Liver (tissue), 9 donors: ENCODE data around the gene ADRA1B. TPM values are rescaled to one million over a fixed set of nuclear protein-coding genes. Genes with fewer than 3 reads are reported as not detected.

Experiments
- DNase-seq: peaks from one replicate; pipeline ENCODE4 v3.0.0-alpha.2; 2017; ENCODE audit warnings: low spot score
- H3K27ac ChIP-seq, 2 donors: one replicate each; pipeline ENCODE4 v1.7.0; 2013; ENCODE audit warnings: inconsistent platforms in 2 of 2, low read length in 2 of 2, control low read depth in 1 of 2, low read depth in 1 of 2, mild to moderate bottlenecking in 1 of 2
- H3K27me3 ChIP-seq, 4 donors: one replicate each; pipeline versions ENCODE4 v1.6.1 to v1.7.0; 2013; ENCODE audit warnings: low read length in 3 of 4, inconsistent platforms in 1 of 4, mild to moderate bottlenecking in 1 of 4, moderate library complexity in 1 of 4; ENCODE audit not compliant: control insufficient read depth in 4 of 4, insufficient read depth in 4 of 4
- H3K36me3 ChIP-seq, 4 donors: one replicate each; pipeline versions ENCODE4 v1.6.1 to v1.7.0; 2013; ENCODE audit warnings: low read length in 3 of 4, mild to moderate bottlenecking in 3 of 4, low read depth in 1 of 4, moderate library complexity in 1 of 4; ENCODE audit not compliant: control insufficient read depth in 4 of 4, insufficient read depth in 3 of 4
- H3K4me1 ChIP-seq, 4 donors: one replicate each; pipeline versions ENCODE4 v1.6.1 to v1.7.0; 2013; ENCODE audit warnings: low read length in 3 of 4, mild to moderate bottlenecking in 3 of 4, moderate library complexity in 1 of 4; ENCODE audit not compliant: control insufficient read depth in 4 of 4, insufficient read depth in 4 of 4
- H3K4me3 ChIP-seq, 3 donors: one replicate each; pipeline versions ENCODE4 v1.6.1 to v1.7.0; 2013; ENCODE audit warnings: low read length in 3 of 3, control low read depth in 1 of 3, low read depth in 1 of 3, mild to moderate bottlenecking in 1 of 3
- H3K9ac ChIP-seq, 2 donors: one replicate each; pipeline ENCODE4 v1.7.0; 2013; ENCODE audit warnings: low read length in 2 of 2, mild to moderate bottlenecking in 2 of 2, moderate library complexity in 2 of 2, control low read depth in 1 of 2, low read depth in 1 of 2
- H3K9me3 ChIP-seq, 4 donors: one replicate each; pipeline versions ENCODE4 v1.6.1 to v1.7.0; 2013; ENCODE audit warnings: low read length in 3 of 4; ENCODE audit not compliant: control insufficient read depth in 4 of 4
- EGR1 ChIP-seq, 2 donors: IDR thresholded peaks; 2 replicates each; pipeline ENCODE4 v1.6.1; 2016 to 2018; ENCODE audit warnings: antibody characterized with exemption in 2 of 2, low read depth in 2 of 2
- FOXA1 ChIP-seq: IDR thresholded peaks from 2 replicates; pipeline ENCODE4 v1.6.1; 2016; ENCODE audit warnings: antibody characterized with exemption
- FOXA2 ChIP-seq: IDR thresholded peaks from 2 replicates; pipeline ENCODE4 v1.6.1; 2016; ENCODE audit warnings: antibody characterized with exemption
- GABPA ChIP-seq, 2 donors: IDR thresholded peaks in 1 of 2; conservative IDR thresholded peaks in 1 of 2; 2 replicates each; pipeline ENCODE4 v1.6.1; 2016; ENCODE audit warnings: antibody characterized with exemption in 2 of 2, mild to moderate bottlenecking in 1 of 2, moderate library complexity in 1 of 2
- HNF4A ChIP-seq, 2 donors: conservative IDR thresholded peaks; 2 replicates each; pipeline ENCODE4 v1.6.1; 2016; ENCODE audit warnings: antibody characterized with exemption in 2 of 2, mild to moderate bottlenecking in 2 of 2
- HNF4G ChIP-seq: IDR thresholded peaks from 2 replicates; pipeline ENCODE4 v1.6.1; 2016; ENCODE audit warnings: antibody characterized with exemption
- JUND ChIP-seq, 2 donors: IDR thresholded peaks; 2 replicates each; pipeline ENCODE4 v1.6.1; 2016; ENCODE audit warnings: antibody characterized with exemption in 2 of 2
- MAX ChIP-seq: IDR thresholded peaks from 2 replicates; pipeline ENCODE4 v1.6.1; 2016; ENCODE audit warnings: antibody characterized with exemption
- NR2F2 ChIP-seq: IDR thresholded peaks from 2 replicates; pipeline ENCODE4 v1.6.1; 2016; ENCODE audit warnings: antibody characterized with exemption
- RAD21 ChIP-seq, 2 donors: IDR thresholded peaks; 2 replicates each; pipeline ENCODE4 v1.6.1; 2016; ENCODE audit warnings: antibody characterized with exemption in 2 of 2, mild to moderate bottlenecking in 2 of 2
- RXRA ChIP-seq, 2 donors: IDR thresholded peaks; 2 replicates each; pipeline ENCODE4 v1.6.1; 2017 to 2018; ENCODE audit warnings: antibody characterized with exemption in 2 of 2, mild to moderate bottlenecking in 1 of 2
- SP1 ChIP-seq: IDR thresholded peaks from 2 replicates; pipeline ENCODE4 v1.6.1; 2018; ENCODE audit warnings: antibody characterized with exemption, mild to moderate bottlenecking
- TAF1 ChIP-seq: conservative IDR thresholded peaks from 2 replicates; pipeline ENCODE4 v1.6.1; 2016; ENCODE audit warnings: antibody characterized with exemption, mild to moderate bottlenecking
- YY1 ChIP-seq: IDR thresholded peaks from 2 replicates; pipeline ENCODE4 v1.6.1; 2016; ENCODE audit warnings: antibody characterized with exemption, mild to moderate bottlenecking
- ZBTB33 ChIP-seq: IDR thresholded peaks from 2 replicates; pipeline ENCODE4 v1.6.1; 2016; ENCODE audit warnings: antibody characterized with exemption
- WGBS: extraction: QIAGEN DNeasy Blood & Tissue Kit; methylation state at CpG from one replicate; pipeline ENCODE4 v1.1.7; 2013; 5-methylcytosine and 5-hydroxymethylcytosine counted together
- polyA plus RNA-seq, 2 donors: library from polyadenylated mRNA; stranded (reverse) in 1 of 2; unstranded in 1 of 2; fragments of 200-250 nt in 1 of 2; fragments of >200 nt in 1 of 2; fragmentation: Nextera tagmentation in 1 of 2; extraction: Ambion mirVana in 1 of 2; gene quantifications; one replicate each; pipeline versions ENCODE4 v1.2.1 to v1.2.3, GENCODE V29; 2013 to 2015
- total RNA-seq, 2 donors: library from RNA; depleted of rRNA; stranded (reverse); fragments of >200 nt; gene quantifications; one replicate each; pipeline ENCODE4 v1.2.3, GENCODE V29; 2014
- TF ChIP-seq, protein P1 (sequence below): IDR thresholded peaks from 2 replicates; pipeline ENCODE4 v1.6.1; 2016; ENCODE audit warnings: antibody characterized with exemption, mild to moderate bottlenecking
- TF ChIP-seq, protein P2 (sequence below): fragments of 150-350 bp; IDR thresholded peaks from 2 replicates; pipeline ENCODE4 v1.5.1; 2017; ENCODE audit warnings: improper control_type of control experiment, low read depth, low read length; ENCODE audit not compliant: missing input control
- TF ChIP-seq, protein P3 (sequence below): IDR thresholded peaks from 2 replicates; pipeline ENCODE4 v1.6.1; 2016; ENCODE audit warnings: antibody characterized with exemption
- donor health status: healthy.
- donor health status: healthy.
- donor health status: healthy.
- donor health status: healthy.
- donor health status: healthy.

The ADRA1B gene
- total and polyA plus RNA-seq, 4 donors = 0.70 to 13.1 (median 8.2) TPM

GRCh38 chr5:159904874-159905273 is 11.4 kb upstream of the ADRA1B start:
- Histone ChIP-seq H3K27me3 (no peaks in the 10 kb centered on the region), H3K36me3 (no peaks in the 10 kb centered on the region), H3K9me3 (no peaks in the 10 kb centered on the region), H3K27ac (no peak overlapping the region), H3K4me1 (peaks cover 1 to 16% (median 10%) of the 10 kb centered on the region in 4 donors), H3K9ac (no peak overlapping the region), H3K4me3 (no peak overlapping the region)
- no peak for DNase-seq
- TF ChIP-seq RXRA (IDR thresholded peaks at IDR 0.05) (peak in 1 of 2 donors; percentile 48), NR2F2 (peak; percentile 86), SP1 (peak; percentile 13)
- TF ChIP-seq, protein P1, sequence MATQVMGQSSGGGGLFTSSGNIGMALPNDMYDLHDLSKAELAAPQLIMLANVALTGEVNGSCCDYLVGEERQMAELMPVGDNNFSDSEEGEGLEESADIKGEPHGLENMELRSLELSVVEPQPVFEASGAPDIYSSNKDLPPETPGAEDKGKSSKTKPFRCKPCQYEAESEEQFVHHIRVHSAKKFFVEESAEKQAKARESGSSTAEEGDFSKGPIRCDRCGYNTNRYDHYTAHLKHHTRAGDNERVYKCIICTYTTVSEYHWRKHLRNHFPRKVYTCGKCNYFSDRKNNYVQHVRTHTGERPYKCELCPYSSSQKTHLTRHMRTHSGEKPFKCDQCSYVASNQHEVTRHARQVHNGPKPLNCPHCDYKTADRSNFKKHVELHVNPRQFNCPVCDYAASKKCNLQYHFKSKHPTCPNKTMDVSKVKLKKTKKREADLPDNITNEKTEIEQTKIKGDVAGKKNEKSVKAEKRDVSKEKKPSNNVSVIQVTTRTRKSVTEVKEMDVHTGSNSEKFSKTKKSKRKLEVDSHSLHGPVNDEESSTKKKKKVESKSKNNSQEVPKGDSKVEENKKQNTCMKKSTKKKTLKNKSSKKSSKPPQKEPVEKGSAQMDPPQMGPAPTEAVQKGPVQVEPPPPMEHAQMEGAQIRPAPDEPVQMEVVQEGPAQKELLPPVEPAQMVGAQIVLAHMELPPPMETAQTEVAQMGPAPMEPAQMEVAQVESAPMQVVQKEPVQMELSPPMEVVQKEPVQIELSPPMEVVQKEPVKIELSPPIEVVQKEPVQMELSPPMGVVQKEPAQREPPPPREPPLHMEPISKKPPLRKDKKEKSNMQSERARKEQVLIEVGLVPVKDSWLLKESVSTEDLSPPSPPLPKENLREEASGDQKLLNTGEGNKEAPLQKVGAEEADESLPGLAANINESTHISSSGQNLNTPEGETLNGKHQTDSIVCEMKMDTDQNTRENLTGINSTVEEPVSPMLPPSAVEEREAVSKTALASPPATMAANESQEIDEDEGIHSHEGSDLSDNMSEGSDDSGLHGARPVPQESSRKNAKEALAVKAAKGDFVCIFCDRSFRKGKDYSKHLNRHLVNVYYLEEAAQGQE = no peak
- 26% methylated on average over 1 of the region's 1 CpG for WGBS

- no peak for DNase-seq
- Histone ChIP-seq H3K9me3 (no peaks in the 10 kb centered on the region), H3K36me3 (no peaks in the 10 kb centered on the region), H3K27ac (no peak overlapping the region), H3K27me3 (no peaks in the 10 kb centered on the region), H3K4me3 (no peak overlapping the region), H3K9ac (no peak overlapping the region), H3K4me1 (peaks cover 1 to 22% (median 16%) of the 10 kb centered on the region in 4 donors)
- TF ChIP-seq HNF4A (conservative IDR thresholded peaks at IDR 0.05) = no peak
- TF ChIP-seq, protein P2, sequence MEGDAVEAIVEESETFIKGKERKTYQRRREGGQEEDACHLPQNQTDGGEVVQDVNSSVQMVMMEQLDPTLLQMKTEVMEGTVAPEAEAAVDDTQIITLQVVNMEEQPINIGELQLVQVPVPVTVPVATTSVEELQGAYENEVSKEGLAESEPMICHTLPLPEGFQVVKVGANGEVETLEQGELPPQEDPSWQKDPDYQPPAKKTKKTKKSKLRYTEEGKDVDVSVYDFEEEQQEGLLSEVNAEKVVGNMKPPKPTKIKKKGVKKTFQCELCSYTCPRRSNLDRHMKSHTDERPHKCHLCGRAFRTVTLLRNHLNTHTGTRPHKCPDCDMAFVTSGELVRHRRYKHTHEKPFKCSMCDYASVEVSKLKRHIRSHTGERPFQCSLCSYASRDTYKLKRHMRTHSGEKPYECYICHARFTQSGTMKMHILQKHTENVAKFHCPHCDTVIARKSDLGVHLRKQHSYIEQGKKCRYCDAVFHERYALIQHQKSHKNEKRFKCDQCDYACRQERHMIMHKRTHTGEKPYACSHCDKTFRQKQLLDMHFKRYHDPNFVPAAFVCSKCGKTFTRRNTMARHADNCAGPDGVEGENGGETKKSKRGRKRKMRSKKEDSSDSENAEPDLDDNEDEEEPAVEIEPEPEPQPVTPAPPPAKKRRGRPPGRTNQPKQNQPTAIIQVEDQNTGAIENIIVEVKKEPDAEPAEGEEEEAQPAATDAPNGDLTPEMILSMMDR = no peak
- no peak for TF ChIP-seq JUND (IDR thresholded peaks at IDR 0.05)
- no peak for TF ChIP-seq GABPA (IDR thresholded peaks at IDR 0.05 in 1 of 2, conservative IDR thresholded peaks at IDR 0.05 in 1 of 2)
- no peak for TF ChIP-seq SP1
- no peak for TF ChIP-seq HNF4G
- no peak for TF ChIP-seq TAF1
- no peak for TF ChIP-seq NR2F2
- no peak for TF ChIP-seq RAD21 (IDR thresholded peaks at IDR 0.05)
- no peak for TF ChIP-seq FOXA2
- no peak for TF ChIP-seq YY1
- no peak for TF ChIP-seq ZBTB33
- TF ChIP-seq EGR1 (IDR thresholded peaks at IDR 0.05; ENCODE audit: low read depth in 2 of 2) = no peak
- TF ChIP-seq RXRA (IDR thresholded peaks at IDR 0.05) = no peak
- TF ChIP-seq, protein P1 = no peak
- TF ChIP-seq, protein P3, sequence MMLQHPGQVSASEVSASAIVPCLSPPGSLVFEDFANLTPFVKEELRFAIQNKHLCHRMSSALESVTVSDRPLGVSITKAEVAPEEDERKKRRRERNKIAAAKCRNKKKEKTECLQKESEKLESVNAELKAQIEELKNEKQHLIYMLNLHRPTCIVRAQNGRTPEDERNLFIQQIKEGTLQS = no peak
- TF ChIP-seq FOXA1 = no peak
- TF ChIP-seq MAX = no peak
These were observed 10.8 kb upstream of the ADRA1B start for GRCh38 chr5:159905496-159905895.
